Measurements from ENCODE around the gene CASP2. TPM values are rescaled to one million over a fixed set of nuclear protein-coding genes. Genes with fewer than 3 reads are reported as not detected.

Gene CASP2
- total and polyA plus RNA-seq, 2 of the 13 experiments (the other 11 are each of a cell fraction or from before 2014, with no cell fraction given) = 10.2 to 13.7 TPM

GRCh38 chr7:143248761-143249354 is 39.3 kb upstream of the CASP2 start (continued):
- peak; percentile 40 for TF ChIP-seq NR2C2 (CRISPR knock-in tag; IDR thresholded peaks at IDR 0.05; ENCODE audit: borderline replicate concordance)
- no peak for TF ChIP-seq MBNL3 (CRISPR knock-in tag; conservative IDR thresholded peaks at IDR 0.05)
- no peak for TF ChIP-seq ZNF343 (CRISPR knock-in tag; IDR thresholded peaks at IDR 0.05)
- TF ChIP-seq, protein P1, sequence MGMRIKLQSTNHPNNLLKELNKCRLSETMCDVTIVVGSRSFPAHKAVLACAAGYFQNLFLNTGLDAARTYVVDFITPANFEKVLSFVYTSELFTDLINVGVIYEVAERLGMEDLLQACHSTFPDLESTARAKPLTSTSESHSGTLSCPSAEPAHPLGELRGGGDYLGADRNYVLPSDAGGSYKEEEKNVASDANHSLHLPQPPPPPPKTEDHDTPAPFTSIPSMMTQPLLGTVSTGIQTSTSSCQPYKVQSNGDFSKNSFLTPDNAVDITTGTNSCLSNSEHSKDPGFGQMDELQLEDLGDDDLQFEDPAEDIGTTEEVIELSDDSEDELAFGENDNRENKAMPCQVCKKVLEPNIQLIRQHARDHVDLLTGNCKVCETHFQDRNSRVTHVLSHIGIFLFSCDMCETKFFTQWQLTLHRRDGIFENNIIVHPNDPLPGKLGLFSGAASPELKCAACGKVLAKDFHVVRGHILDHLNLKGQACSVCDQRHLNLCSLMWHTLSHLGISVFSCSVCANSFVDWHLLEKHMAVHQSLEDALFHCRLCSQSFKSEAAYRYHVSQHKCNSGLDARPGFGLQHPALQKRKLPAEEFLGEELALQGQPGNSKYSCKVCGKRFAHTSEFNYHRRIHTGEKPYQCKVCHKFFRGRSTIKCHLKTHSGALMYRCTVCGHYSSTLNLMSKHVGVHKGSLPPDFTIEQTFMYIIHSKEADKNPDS (CRISPR knock-in tag; IDR thresholded peaks at IDR 0.05) = no peak
- no peak for TF ChIP-seq TAF1 (CRISPR knock-in tag; IDR thresholded peaks at IDR 0.05)
- no peak for TF ChIP-seq POLR2G (IDR thresholded peaks at IDR 0.05; ENCODE audit: low read depth, low read length)
- peak; percentile 30; the same call in 1 of the 2 replicates for TF ChIP-seq MTA1 (CRISPR knock-in tag; IDR thresholded peaks at IDR 0.05; ENCODE audit: borderline replicate concordance)
- TF ChIP-seq ZHX2 (IDR thresholded peaks at IDR 0.05; ENCODE audit: low read depth) = no peak
- TF ChIP-seq ZHX2 (CRISPR knock-in tag; IDR thresholded peaks at IDR 0.05; ENCODE audit: borderline replicate concordance) = no peak
- TF ChIP-seq TMF1 (CRISPR knock-in tag; IDR thresholded peaks at IDR 0.05; ENCODE audit: low read depth) = no peak
- no peak for TF ChIP-seq IKZF1 (IDR thresholded peaks at IDR 0.05)
- TF ChIP-seq ZNF652 (CRISPR knock-in tag; IDR thresholded peaks at IDR 0.05; ENCODE audit: borderline replicate concordance, low read depth) = peak; percentile 23; the same call in 1 of the 2 replicates
- TF ChIP-seq, protein P2, sequence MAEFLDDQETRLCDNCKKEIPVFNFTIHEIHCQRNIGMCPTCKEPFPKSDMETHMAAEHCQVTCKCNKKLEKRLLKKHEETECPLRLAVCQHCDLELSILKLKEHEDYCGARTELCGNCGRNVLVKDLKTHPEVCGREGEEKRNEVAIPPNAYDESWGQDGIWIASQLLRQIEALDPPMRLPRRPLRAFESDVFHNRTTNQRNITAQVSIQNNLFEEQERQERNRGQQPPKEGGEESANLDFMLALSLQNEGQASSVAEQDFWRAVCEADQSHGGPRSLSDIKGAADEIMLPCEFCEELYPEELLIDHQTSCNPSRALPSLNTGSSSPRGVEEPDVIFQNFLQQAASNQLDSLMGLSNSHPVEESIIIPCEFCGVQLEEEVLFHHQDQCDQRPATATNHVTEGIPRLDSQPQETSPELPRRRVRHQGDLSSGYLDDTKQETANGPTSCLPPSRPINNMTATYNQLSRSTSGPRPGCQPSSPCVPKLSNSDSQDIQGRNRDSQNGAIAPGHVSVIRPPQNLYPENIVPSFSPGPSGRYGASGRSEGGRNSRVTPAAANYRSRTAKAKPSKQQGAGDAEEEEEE (CRISPR knock-in tag; IDR thresholded peaks at IDR 0.05; ENCODE audit: borderline replicate concordance) = no peak
- no peak for TF ChIP-seq MYPOP (CRISPR knock-in tag; IDR thresholded peaks at IDR 0.05)
- TF ChIP-seq ZSCAN21 (CRISPR knock-in tag; IDR thresholded peaks at IDR 0.05; ENCODE audit: borderline replicate concordance) = no peak
- no peak for TF ChIP-seq ZFP91 (CRISPR knock-in tag; IDR thresholded peaks at IDR 0.05; ENCODE audit: borderline replicate concordance)
- 0 out of 2 replicates have a peak, but pooled peaks have one; percentile 26 for TF ChIP-seq KAT8 (CRISPR knock-in tag; IDR thresholded peaks at IDR 0.05)
